Activated CD8-positive, alpha-beta memory T cell treated with anti-CD3 and anti-CD28 coated beads for 36 hours (primary cell): ENCODE measurements around the gene LMF1. TPM values are rescaled to one million over a fixed set of nuclear protein-coding genes. Genes with fewer than 3 reads are reported as not detected.

Experiments
- CTCF ChIA-PET: fragments of 350-600 bp; sonication (Branson Sonifier 250); formaldehyde crosslinking; loops from one replicate; lab custom pipeline; 2021; ENCODE audit warnings: antibody characterized with exemption; lab: Charles Lee
- POLR2A ChIA-PET: fragments of 350-600 bp; sonication (Branson Sonifier 250); formaldehyde crosslinking; loops from one replicate; lab custom pipeline; 2021; ENCODE audit warnings: antibody characterized with exemption; lab: Charles Lee
- total RNA-seq, 2 experiments: library from RNA; stranded (reverse); gene quantifications; one replicate each; pipeline ENCODE4 v1.2.3, GENCODE V29; 2021

LMF1 gene
- total RNA-seq, 2 experiments from 2014 or later = 7.7 to 7.8 TPM

GRCh38 chr16:1003391-1004347 lies 32.9 kb upstream of the LMF1 start:
- ChIA-PET CTCF (interaction anchor here (0.7 to 1.3 kb wide), 4 partner anchors 23 to 53 kb away, joined by 3 to 4 read pairs (median 3); partner anchors contain the start of gene SOX8), POLR2A (no interaction called here)

- ChIA-PET CTCF (interaction anchor here (1.2 kb wide), 1 partner anchor 21 kb away, joined by 4 read pairs; the partner anchor contains the start of gene SOX8), POLR2A (no interaction called here)
Observed at GRCh38 chr16:1002399-1003166, 31.8 kb upstream of the LMF1 start.

- ChIA-PET CTCF (interaction anchor here (0.9 kb wide), 1 partner anchor 20 kb away, joined by 3 read pairs; the partner anchor contains the start of gene SOX8), POLR2A (no interaction called here)
Observed at GRCh38 chr16:1001096-1001495, 30.3 kb upstream of the LMF1 start.

GRCh38 chr16:1000608-1001007 lies 29.8 kb upstream of the LMF1 start:
- ChIA-PET CTCF (no interaction called here), POLR2A (no interaction called here)

- ChIA-PET POLR2A (interaction anchor here (0.7 kb wide), 1 partner anchor 853 kb away, joined by 6 read pairs; no protein-coding TSS in a partner anchor), CTCF (interaction anchor here (0.6 to 0.8 kb wide), 2 partner anchors 56 to 92 kb away, joined by 3 read pairs; no protein-coding TSS in a partner anchor)
Observed at GRCh38 chr16:999677-1000076, 28.9 kb upstream of the LMF1 start.

GRCh38 chr16:998615-999014 lies 27.8 kb upstream of the LMF1 start:
- ChIA-PET POLR2A (no interaction called here), CTCF (interaction anchor here (0.6 to 1.7 kb wide), 3 partner anchors 57 to 190 kb away, joined by 3 to 5 read pairs (median 3); no protein-coding TSS in a partner anchor)

- ChIA-PET CTCF (interaction anchor here (0.6 to 1.9 kb wide), 4 partner anchors 17 to 190 kb away, joined by 3 to 6 read pairs (median 4); partner anchors contain the start of gene SOX8), POLR2A (interaction anchor here (0.5 to 1.2 kb wide), 3 partner anchors 13 to 28 kb away, joined by 3 to 5 read pairs (median 3); partner anchors contain the start of gene SOX8)
Observed at GRCh38 chr16:998211-998610, 27.4 kb upstream of the LMF1 start.

GRCh38 chr16:997440-998051 lies 26.8 kb upstream of the LMF1 start:
- CTCF ChIA-PET = interaction anchor here (1.7 to 1.9 kb wide), 2 partner anchors 16 to 60 kb away, joined by 5 to 6 read pairs; partner anchors contain the start of gene SOX8
- POLR2A ChIA-PET = interaction anchor here (0.5 to 1.2 kb wide), 3 partner anchors 13 to 28 kb away, joined by 3 to 5 read pairs (median 3); partner anchors contain the start of gene SOX8

- ChIA-PET CTCF (interaction anchor here (1.0 to 1.9 kb wide), 2 partner anchors 15 to 18 kb away, joined by 3 to 6 read pairs; partner anchors contain the start of gene SOX8), POLR2A (interaction anchor here (0.5 kb wide), 1 partner anchor 651 kb away, joined by 6 read pairs; no protein-coding TSS in a partner anchor)
Observed at GRCh38 chr16:996681-997080, 25.9 kb upstream of the LMF1 start.

GRCh38 chr16:995783-996182 lies 25.0 kb upstream of the LMF1 start:
- CTCF ChIA-PET = interaction anchor here (1.0 kb wide), 1 partner anchor 17 kb away, joined by 3 read pairs; no protein-coding TSS in a partner anchor
- POLR2A ChIA-PET = interaction anchor here (0.6 kb wide), 1 partner anchor 11 kb away, joined by 3 read pairs; no protein-coding TSS in a partner anchor

GRCh38 chr16:995087-995486 lies 24.3 kb upstream of the LMF1 start:
- ChIA-PET CTCF (no interaction called here), POLR2A (no interaction called here)

- CTCF ChIA-PET = no interaction called here
- POLR2A ChIA-PET = no interaction called here
Observed at GRCh38 chr16:993731-994130, 22.9 kb upstream of the LMF1 start.

- ChIA-PET POLR2A (no interaction called here), CTCF (no interaction called here)
Observed at GRCh38 chr16:991773-992172, 21.0 kb upstream of the LMF1 start.

GRCh38 chr16:991345-991744 lies 20.6 kb upstream of the LMF1 start:
- ChIA-PET POLR2A (no interaction called here), CTCF (no interaction called here)

GRCh38 chr16:990516-991291 lies 19.9 kb upstream of the LMF1 start:
- POLR2A ChIA-PET = no interaction called here

GRCh38 chr16:989354-989814 lies 18.6 kb upstream of the LMF1 start:
- CTCF ChIA-PET = no interaction called here
- POLR2A ChIA-PET = no interaction called here

More at GRCh38 chr16:990516-991291, 19.9 kb upstream of the LMF1 start:
- CTCF ChIA-PET = no interaction called here

- CTCF ChIA-PET = no interaction called here
- POLR2A ChIA-PET = no interaction called here
Observed at GRCh38 chr16:988471-989353, 17.9 kb upstream of the LMF1 start.
